Nucleus accumbens (tissue), 56 donors: Measurements from ENCODE around the gene OR5F1.

ENCODE experiments used
- DNase-seq, 56 donors: peaks; one replicate each; lab custom pipeline; 2025; lab: John Stamatoyannopoulos, UW

The OR5F1 gene

DNA sequence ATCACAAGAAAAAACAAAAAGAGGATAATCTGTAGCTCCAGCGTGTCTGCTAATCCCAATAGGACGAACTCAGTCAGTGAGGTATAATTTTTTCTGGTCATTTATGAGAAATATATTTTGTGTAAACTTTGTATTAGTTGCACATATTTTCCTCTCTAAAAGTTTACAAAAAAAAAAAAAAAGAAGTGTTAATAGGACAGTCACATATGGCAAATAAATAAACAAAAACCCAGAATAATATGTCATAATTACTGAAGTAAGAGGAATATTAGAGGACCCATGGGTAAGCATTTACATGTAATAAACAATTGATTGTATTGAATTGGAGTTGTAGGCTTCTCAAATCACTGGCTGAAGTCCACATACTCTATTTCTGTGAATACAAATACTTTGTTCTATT lies at the start of gene OR5F1:
OR5F1 (minus strand) TSS at position 101 of the 400 bp plus-strand sequence; CDS start at position 101, 0 bp downstream.
- DNase-seq = no peak

DNA sequence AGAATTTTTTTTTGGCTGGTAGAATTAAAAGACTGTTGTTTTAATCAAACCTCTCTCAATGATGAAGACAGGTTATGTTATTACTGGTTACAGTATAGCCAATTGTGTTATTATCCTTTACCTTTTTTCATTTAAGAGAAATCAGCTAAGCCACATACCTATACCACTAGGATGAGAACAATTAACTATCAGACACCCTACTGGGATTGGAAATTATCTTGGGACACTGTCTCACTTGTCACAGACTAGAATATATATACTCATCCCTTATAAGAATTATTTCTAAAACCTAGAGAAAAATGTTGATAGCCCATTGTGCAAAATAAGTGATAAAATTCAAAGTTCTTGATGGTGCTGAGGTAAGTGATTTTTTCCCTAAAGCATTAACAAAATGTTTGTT lies 32.9 kb upstream of the OR5F1 start, which contains the start of gene OR5AS1:
OR5AS1 (plus strand) TSS at position 301 of the 400 bp plus-strand sequence. CDS start 2,765 bp downstream, outside the sequence.
- DNase-seq = no peak

DNA sequence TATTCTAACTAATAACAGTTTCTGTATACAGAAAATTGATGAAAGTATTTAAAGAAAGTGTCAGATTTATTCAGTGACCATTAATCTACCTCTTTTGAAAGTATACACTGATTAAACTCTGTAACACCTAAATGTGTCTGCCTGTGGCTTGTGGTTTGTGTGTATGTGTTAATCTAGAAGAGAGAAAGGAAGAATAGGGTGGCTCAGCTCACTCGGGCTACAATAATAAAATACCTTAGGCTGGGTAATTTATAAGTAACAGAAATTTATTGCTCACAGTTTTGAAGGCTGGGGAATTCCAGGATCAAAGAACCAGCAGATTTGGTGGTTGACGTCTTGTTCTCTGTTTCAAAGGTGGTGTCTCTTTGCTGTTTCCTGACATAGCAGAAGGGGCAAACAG lies 19.4 kb upstream of the OR5F1 start:
- DNase-seq = no peak

DNA sequence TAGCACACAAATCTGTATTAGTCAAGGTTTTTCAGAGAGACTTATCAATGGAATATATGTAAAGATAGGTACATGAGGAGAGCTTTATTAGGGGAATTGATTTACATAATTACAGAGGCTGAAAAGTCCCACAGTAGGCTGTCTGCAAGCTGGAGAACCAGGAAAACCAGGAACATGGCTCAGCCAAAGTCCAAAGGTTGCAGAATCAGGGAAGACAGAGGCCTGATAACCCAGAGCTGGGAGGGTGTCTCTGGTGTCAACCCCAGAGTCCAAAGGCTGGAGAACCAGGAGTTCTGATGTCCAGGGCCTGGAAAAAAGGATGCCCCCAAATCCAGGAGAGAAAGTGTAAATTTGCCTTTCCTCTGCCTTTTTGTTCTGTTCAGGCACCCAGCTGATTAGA lies 16.3 kb upstream of the OR5F1 start:
- no peak for DNase-seq

DNA sequence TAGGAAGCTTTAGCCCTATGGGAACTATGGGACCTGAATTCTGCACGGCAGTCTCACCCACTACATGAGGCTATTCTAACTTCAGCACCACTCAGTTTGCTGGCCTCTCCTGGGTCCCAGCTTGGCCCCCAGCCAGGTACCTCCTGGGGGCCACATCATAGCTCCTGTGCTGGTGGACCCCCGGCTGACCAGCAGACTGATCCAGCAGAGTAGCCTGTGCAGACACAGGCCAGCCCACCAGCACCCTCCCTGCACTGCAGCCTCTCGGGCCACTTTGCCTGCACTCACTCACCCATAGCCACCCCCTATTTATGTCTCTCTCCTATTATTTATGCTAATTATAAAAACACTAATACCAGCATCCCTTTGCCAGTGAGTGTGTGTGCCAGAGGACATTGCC lies 23.5 kb downstream of the OR5F1 start:
- no peak for DNase-seq

DNA sequence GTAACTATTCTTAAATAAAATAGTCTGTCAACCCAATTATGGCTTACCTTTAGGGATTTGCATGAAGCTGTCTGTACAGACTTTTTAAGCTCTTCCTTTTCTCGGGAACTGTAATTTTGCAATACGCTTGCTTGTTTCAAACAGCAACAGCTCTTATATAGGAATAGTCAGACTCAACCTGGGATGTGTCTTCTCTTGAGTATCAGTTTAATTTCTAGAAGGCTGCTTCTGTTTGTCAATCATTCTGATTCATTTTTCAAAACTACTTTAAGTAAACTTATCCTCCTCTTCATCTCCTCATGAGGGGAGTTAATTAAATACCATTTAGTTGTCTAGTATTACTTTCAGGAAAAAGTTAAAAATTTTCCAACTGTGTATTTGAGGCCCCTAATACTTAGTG lies 24.6 kb downstream of the OR5F1 start, which contains the start of gene OR10AG1:
OR10AG1 (minus strand) TSS at position 101 of the 400 bp plus-strand sequence; CDS start at position 63, 38 bp downstream.
- no peak for DNase-seq

DNA sequence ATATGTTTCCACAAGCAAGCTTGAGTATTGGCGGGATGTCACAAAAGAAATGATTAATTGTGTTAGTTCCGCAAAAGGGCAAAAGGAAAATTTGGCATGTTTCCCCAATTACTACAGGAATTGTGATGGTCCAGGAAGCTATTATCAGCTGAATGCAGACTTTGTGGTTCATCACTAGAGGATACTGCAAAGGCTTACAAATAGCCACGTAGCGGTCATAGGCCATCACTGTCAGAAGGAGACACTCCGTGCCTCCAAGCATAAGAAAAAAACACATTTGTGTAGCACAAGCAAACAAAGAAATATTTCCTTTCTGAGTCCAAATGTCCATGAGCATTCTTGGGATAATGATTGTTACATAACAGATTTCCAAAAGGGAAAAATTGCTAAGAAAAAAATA lies 26.5 kb downstream of the OR5F1 start:
- no peak for DNase-seq

DNA sequence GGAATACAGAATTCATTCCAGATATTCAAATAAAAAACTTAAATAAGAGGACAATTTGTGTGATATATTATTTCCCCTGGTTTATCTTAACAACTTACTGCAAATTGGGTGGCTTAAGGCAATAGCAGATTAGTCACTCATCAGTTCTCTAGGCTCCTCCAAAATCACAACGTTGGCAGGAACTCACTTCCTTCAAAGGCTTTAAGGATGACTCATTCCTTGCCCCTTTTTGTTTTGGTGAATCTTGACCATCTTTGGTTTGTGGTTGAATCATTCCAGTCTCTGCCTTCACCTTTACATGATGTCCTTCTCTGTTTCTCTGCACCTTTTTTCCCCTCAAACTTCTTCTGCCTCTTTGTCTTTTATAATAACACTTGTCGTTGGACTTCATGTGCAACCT lies 28.0 kb downstream of the OR5F1 start:
- no peak for DNase-seq

DNA sequence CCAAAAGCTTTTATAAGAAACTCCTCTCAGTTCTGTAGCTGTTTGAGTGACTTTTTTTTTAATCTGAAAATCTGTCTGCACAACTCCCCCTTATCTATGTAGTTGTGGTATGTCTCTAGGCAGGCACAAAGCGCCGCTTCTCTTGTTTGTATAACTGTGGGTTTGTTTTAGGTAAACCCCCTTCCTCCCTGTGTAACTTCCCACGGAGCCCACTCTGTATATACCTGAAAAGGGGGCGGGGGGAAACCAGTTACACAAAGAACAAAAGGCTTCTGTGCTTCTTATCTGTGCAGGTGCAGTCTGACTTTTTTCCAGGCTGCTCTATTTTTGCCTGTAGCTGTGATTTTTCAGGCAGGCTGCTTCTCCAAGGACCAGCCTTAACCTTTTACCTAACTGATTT lies 37.9 kb downstream of the OR5F1 start:
- no peak for DNase-seq

DNA sequence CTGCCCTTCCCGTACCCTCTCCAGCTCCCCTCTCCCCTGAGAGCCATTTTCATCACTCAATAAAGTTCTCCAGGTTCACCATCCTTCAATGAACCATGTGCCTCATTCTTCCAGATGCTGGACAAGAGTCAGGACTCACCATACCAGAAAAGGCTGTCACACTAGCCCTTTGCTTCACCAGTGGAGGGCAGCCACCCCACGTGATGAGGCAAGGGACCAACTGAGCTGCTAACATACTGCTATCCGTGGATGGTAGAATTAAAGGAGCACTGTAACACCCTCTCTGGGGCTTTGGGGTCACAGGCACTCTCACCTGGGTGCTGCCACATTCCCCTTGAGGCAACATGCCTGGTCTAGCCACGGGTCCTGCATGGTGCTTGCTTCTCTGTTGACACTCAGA lies 45.1 kb downstream of the OR5F1 start:
- DNase-seq = no peak
